HG03469 (cell line): ENCODE measurements around the gene SNORC.

Experiments
- ATAC-seq: cut with Tn5 transposase; IDR thresholded peaks from one replicate; pipeline ENCODE4 v1.9.1; 2021; ENCODE audit warnings: mild to moderate bottlenecking, moderate library complexity, moderate number of reproducible peaks; ENCODE audit not compliant: unreplicated experiment

Gene SNORC

DNA sequence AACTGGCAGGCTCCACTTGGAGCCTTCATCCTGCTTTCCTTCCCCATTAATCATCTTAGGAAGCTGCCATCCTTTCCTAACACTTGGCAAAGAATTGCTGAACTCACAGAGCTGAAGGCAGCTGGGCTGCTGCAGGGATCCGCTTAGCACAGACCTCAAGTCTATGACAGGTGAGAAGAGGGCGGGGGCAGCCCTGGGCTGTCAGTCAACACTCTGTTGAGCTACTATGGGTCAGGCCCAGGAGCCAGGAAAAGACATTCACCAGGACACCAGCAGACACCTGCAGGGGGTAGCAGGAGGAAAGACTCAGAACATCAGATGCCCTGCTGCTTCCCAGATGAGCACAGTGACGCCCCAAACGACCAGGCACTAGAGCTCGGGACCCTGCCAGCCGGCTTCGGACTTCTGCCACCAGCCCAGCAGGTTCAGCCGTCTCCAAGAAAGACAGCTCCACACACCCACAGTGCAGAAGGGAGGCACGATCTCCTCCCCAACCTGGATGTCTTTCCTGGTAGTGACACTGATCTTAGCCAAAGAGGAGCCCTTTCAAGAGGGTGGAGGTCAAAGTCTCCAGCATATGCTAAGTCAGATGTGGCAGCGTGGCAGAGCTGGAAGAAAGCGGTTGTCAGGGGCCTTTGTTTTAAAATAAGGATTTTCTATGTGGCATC lies 55.2 kb downstream of the SNORC start:
- ATAC-seq: no peak

DNA sequence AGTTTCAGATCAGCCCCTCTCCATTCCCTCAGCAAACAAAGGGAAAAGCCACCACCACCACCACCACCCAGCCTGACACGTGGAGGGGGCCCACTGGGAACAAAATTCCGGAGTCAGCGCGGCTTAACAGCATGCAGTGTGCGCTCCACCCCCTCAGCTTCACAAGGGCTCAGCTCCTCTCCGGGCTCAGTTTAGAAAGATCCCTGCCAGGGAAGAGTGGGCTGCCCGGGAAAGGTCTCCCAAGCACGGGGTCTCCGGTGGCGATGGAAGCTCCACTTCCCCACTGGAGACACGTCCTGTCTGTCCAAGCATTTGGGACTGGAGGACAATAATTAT lies 55.7 kb downstream of the SNORC start:
- ATAC-seq: no peak

DNA sequence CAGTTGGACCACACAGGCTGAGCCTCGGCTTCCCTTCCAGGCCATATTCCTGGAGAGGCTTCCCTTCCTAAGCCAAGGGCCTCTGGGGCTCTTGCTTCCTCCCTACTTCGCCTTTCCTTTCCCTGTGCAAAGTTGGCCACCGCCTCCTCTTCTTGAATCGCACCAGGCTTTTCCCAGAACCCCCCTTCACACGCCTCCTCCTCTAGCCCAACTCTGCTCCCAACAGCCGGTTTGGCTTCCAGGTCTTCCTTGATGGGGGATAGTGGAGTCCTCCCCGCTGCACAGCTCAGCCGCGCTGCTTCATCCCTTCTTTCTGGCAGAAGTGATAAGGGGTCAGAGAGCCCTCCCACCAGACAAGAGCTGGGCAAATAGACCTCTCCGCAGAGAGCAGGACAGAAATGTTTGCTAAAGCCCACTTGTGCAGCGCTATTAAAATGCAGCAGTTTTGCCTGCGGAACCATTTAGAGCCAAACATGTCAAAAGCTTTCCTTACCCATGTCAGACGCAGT lies 56.4 kb downstream of the SNORC start:
- ATAC-seq: no peak

GRCh38 chr2:232927032-232927792 lies 57.1 kb downstream of the SNORC start:
- ATAC-seq: no peak

GRCh38 chr2:232927793-232928550 lies 57.9 kb downstream of the SNORC start:
- ATAC-seq: no peak
